Sigmoid colon (tissue), 4 donors: ENCODE measurements around the gene E2F8.

Source experiments
- EP300 ChIP-seq, 4 donors: sonication (generic); formaldehyde crosslinking; IDR thresholded peaks; one replicate each; pipeline ENCODE4 v1.6.1; 2017; ENCODE audit warnings: antibody characterized with exemption in 4 of 4
- TF ChIP-seq, protein P1 (sequence below), 4 experiments: fragments of 450-650 bp in 3 of 4; fragments of 200-600 bp in 1 of 4; IDR thresholded peaks; one replicate each; pipeline ENCODE4 v1.5.1; 2016 to 2019; ENCODE audit warnings: antibody characterized with exemption in 4 of 4, mild to moderate bottlenecking in 3 of 4, moderate library complexity in 2 of 4

GRCh38 chr11:19267567-19267966 lies 26.8 kb upstream of the E2F8 start:
- TF ChIP-seq, protein P1, sequence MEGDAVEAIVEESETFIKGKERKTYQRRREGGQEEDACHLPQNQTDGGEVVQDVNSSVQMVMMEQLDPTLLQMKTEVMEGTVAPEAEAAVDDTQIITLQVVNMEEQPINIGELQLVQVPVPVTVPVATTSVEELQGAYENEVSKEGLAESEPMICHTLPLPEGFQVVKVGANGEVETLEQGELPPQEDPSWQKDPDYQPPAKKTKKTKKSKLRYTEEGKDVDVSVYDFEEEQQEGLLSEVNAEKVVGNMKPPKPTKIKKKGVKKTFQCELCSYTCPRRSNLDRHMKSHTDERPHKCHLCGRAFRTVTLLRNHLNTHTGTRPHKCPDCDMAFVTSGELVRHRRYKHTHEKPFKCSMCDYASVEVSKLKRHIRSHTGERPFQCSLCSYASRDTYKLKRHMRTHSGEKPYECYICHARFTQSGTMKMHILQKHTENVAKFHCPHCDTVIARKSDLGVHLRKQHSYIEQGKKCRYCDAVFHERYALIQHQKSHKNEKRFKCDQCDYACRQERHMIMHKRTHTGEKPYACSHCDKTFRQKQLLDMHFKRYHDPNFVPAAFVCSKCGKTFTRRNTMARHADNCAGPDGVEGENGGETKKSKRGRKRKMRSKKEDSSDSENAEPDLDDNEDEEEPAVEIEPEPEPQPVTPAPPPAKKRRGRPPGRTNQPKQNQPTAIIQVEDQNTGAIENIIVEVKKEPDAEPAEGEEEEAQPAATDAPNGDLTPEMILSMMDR (IDR thresholded peaks at IDR 0.05): no peak
- no peak for TF ChIP-seq EP300 (IDR thresholded peaks at IDR 0.05)
